ENCODE data around the gene ALG14. TPM values are rescaled to one million over a fixed set of nuclear protein-coding genes. Genes with fewer than 3 reads are reported as not detected.

ALG14 gene
- total RNA-seq, 1 donor from 2014 or later = 5.5 TPM

GRCh38 chr1:94928293-94928939 is 144.3 kb downstream of the ALG14 start:
- H3K4me3 Mint-ChIP-seq (ENCODE audit: unreplicated experiment) = peak overlapping the region; percentile 92
- no peak for DNase-seq (ENCODE audit: extremely low spot score, unreplicated experiment)
- H3K9me3 Mint-ChIP-seq (ENCODE audit: unreplicated experiment) = no peaks in the 10 kb centered on the region
- H3K4me1 Mint-ChIP-seq (ENCODE audit: unreplicated experiment) = peaks cover 48% of the 10 kb centered on the region
- TF ChIP-seq, protein P1, sequence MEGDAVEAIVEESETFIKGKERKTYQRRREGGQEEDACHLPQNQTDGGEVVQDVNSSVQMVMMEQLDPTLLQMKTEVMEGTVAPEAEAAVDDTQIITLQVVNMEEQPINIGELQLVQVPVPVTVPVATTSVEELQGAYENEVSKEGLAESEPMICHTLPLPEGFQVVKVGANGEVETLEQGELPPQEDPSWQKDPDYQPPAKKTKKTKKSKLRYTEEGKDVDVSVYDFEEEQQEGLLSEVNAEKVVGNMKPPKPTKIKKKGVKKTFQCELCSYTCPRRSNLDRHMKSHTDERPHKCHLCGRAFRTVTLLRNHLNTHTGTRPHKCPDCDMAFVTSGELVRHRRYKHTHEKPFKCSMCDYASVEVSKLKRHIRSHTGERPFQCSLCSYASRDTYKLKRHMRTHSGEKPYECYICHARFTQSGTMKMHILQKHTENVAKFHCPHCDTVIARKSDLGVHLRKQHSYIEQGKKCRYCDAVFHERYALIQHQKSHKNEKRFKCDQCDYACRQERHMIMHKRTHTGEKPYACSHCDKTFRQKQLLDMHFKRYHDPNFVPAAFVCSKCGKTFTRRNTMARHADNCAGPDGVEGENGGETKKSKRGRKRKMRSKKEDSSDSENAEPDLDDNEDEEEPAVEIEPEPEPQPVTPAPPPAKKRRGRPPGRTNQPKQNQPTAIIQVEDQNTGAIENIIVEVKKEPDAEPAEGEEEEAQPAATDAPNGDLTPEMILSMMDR (IDR thresholded peaks at IDR 0.05) = no peak
- H3K36me3 Mint-ChIP-seq (ENCODE audit: unreplicated experiment) = peaks cover 2% of the 10 kb centered on the region
- H3K27me3 Mint-ChIP-seq (ENCODE audit: unreplicated experiment) = no peaks in the 10 kb centered on the region
- peak overlapping the region; percentile 99 for H3K27ac Mint-ChIP-seq (ENCODE audit: unreplicated experiment)

GRCh38 chr1:94927405-94928175 is 145.2 kb downstream of the ALG14 start:
- TF ChIP-seq, protein P1 (IDR thresholded peaks at IDR 0.05) = no peak
- no peaks in the 10 kb centered on the region for H3K27me3 Mint-ChIP-seq (ENCODE audit: unreplicated experiment)
- peak overlapping the region; percentile 99 for H3K27ac Mint-ChIP-seq (ENCODE audit: unreplicated experiment)
- H3K36me3 Mint-ChIP-seq (ENCODE audit: unreplicated experiment) = peaks cover 2% of the 10 kb centered on the region
- no peak for DNase-seq (ENCODE audit: extremely low spot score, unreplicated experiment)
- peak overlapping the region; percentile 92 for H3K4me3 Mint-ChIP-seq (ENCODE audit: unreplicated experiment)
- H3K9me3 Mint-ChIP-seq (ENCODE audit: unreplicated experiment) = no peaks in the 10 kb centered on the region
- H3K4me1 Mint-ChIP-seq (ENCODE audit: unreplicated experiment) = peaks cover 57% of the 10 kb centered on the region

DNA sequence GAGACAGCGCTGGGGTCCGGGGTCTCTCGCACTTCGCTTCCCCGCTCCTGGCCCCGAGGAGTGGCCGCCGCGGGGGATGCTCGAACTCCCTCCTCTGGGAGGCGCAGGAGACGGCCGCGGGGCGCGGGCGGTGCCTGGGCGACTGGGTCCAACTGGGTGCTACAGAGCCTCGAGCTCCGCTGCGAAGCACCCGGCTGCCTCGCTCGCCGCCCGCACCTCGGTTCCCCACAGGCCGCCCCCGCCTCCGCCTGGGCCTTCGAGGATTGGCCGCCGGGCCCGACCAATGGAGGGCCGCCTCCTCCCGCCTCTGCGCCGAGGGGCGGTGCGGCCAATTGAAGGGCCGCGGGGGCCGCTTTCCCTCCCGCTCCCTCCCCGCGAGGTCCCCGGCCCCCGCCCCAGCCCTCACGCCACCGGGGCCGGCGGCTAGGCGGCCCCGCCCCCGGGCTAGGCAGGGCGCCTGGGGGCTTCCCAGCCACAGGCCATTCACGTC is 145.8 kb downstream of the ALG14 start, which contains the start of gene CNN3:
Gene CNN3, minus strand, starts transcription at position 196 of the 490 bp plus-strand sequence. CDS start 216 bp downstream, outside the sequence.
- DNase-seq (ENCODE audit: extremely low spot score, unreplicated experiment) = peak; percentile 98
- H3K9me3 Mint-ChIP-seq (ENCODE audit: unreplicated experiment) = no peaks in the 10 kb centered on the region
- H3K4me1 Mint-ChIP-seq (ENCODE audit: unreplicated experiment) = peaks cover 61% of the 10 kb centered on the region
- H3K27ac Mint-ChIP-seq (ENCODE audit: unreplicated experiment) = peak within 1 kb of the TSS; percentile 99
- peaks cover 7% of the 10 kb centered on the region for H3K36me3 Mint-ChIP-seq (ENCODE audit: unreplicated experiment)
- peak within 1 kb of the TSS; percentile 94 for H3K4me3 Mint-ChIP-seq (ENCODE audit: unreplicated experiment)
- TF ChIP-seq, protein P1 (IDR thresholded peaks at IDR 0.05) = no peak
- no peaks in the 10 kb centered on the region for H3K27me3 Mint-ChIP-seq (ENCODE audit: unreplicated experiment)

DNA sequence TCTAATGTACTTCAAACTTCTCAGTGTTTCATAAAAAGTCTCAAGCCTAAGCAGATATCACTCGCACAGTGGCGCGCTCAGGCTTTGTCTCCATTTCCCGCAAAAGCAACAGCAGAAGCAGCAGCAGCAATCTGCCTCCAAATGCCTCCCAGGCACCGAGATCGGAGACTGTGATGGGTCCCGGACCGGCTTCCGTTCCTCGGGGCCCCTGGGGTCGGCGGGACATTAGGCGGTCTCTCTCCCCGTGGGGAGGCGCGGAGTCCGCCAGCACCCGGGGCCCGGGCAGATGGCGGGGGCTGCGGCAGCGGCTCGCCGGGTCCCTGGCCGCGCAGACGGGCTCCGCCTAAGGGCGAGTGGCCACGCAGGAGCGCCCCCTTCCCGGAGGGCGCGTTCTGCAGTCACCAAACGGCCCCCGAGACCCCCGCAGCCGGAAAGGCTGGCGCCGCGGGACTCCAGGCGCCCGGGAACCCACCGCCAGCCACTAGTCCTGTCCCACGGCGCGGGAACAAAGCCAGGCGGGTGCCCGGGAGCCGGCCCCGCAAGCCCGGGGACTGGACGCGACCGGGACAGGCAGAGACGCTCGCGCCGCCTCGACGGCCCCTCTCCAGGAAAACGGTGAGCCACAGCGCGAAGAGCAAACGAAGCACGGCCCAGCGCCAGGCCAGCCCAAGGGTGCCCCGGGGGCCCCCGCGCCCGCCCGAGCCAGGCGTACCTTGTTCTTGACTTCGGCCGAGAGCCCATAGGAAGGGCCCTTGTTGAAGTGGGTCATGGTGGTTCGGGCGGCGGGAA is 146.4 kb downstream of the ALG14 start:
- Mint-ChIP-seq H3K36me3 (ENCODE audit: unreplicated experiment) (peaks cover 11% of the 10 kb centered on the region), H3K4me1 (ENCODE audit: unreplicated experiment) (peaks cover 68% of the 10 kb centered on the region), H3K27ac (ENCODE audit: unreplicated experiment) (peak overlapping the region; percentile 98), H3K9me3 (ENCODE audit: unreplicated experiment) (no peaks in the 10 kb centered on the region), H3K27me3 (ENCODE audit: unreplicated experiment) (no peaks in the 10 kb centered on the region), H3K4me3 (ENCODE audit: unreplicated experiment) (peak overlapping the region; percentile 94)
- TF ChIP-seq, protein P1 (IDR thresholded peaks at IDR 0.05) = peak; percentile 65
- peak; percentile 89 for DNase-seq (ENCODE audit: extremely low spot score, unreplicated experiment)
